HG03520 (cell line): ENCODE measurements around the gene SHISAL1.
A peak's percentile ranks its signal among the peaks of the same experiment; 100 is the strongest.
"Not testable (repeated sequence)": the region's sequence is repeated elsewhere in the genome, so short reads cannot be mapped to it uniquely, and the experiment has no call there.

Experiments
- ATAC-seq: cut with Tn5 transposase; IDR thresholded peaks from one replicate; pipeline ENCODE4 v1.9.1; 2021; ENCODE audit warnings: mild to moderate bottlenecking, moderate library complexity; ENCODE audit not compliant: unreplicated experiment

Gene SHISAL1

DNA sequence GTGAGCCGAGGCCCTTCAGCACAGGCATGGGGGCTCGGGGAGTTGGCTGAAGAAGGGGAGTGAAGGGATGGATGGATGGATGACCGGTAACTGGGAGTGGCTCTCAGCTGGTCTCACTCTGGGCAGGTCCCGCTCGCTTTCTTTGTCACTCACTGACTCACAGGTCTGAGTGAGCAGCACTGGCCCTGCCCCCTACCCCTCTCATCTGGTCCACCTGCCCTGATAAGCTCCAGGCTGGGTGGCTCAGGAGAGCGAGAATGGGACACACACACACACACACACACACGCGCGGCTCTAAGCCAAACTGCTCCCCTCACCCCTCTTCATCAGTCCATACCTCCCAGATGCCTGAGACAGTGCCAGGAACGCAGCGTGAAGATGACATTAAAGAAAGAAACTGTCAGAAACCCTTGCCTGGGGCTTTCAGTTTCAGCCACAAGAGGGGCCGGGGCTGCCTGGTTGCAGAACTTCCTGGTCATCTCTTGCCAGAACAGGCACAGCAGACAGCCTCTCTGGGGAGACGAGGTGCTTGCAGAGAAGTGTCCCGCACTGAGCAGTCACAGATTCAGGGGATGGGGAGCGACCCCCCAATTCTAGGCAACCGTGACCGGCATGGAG lies 16.5 kb upstream of the SHISAL1 start:
- peak; percentile 71 for ATAC-seq

DNA sequence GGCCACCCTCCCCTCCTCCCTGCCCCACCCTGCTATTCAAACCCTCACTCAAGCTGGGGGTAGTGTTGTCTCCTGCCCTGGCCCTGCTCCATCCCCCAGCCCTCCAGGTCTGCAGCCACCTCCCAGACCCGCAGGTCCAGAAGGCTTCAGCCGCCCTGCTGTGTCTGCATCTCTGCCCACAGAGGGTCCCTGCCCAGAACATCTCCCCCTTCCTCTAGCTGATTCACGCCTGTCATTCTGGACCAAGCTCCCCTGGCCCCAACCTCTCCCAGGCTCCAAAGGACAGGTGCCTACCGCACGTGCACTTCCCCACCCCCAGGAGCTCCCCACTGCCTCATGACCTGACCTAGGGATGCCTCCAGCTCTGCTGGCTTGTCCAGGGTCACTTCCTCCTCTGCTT lies 16.0 kb upstream of the SHISAL1 start:
- ATAC-seq, result no peak

DNA sequence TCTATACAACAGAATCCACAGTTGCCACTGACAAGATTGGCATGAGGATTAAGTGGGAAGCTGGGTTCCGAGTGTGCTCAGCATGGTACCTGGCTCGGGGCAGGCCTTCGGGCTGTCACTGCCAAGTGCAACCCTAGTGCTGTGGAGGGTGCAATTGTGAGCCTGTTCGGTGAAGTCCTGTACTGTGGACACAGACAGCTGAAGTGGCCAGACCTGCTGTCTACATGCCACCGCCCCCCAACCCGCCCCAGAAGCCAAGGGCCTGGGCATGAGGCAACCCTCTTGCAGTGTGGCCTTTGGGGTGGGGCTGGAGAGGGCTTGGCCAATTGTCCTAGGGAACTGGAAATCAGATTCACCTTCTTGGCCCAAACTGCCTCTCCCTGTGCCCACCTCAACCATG lies 15.6 kb upstream of the SHISAL1 start:
- ATAC-seq, result no peak

DNA sequence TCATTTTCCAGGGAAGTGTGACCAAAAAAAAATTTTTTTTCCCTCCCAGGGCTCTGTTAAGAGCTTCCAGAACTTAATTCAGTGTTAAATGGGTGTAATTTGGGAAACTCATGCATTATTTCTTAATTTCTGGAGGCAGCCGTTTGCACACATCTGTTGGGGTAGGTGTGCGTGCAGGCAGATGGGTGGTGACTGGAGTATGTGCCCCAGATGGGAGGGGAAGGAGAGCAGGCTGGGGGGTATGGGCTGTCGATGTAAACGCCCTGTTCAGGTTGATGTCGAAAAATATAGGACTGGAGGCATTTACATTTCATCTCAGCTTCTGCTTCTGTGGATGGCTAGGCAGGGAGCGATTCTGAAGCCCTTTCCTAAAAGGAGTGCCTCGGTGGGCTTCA lies 13.7 kb upstream of the SHISAL1 start:
- no peak for ATAC-seq

DNA sequence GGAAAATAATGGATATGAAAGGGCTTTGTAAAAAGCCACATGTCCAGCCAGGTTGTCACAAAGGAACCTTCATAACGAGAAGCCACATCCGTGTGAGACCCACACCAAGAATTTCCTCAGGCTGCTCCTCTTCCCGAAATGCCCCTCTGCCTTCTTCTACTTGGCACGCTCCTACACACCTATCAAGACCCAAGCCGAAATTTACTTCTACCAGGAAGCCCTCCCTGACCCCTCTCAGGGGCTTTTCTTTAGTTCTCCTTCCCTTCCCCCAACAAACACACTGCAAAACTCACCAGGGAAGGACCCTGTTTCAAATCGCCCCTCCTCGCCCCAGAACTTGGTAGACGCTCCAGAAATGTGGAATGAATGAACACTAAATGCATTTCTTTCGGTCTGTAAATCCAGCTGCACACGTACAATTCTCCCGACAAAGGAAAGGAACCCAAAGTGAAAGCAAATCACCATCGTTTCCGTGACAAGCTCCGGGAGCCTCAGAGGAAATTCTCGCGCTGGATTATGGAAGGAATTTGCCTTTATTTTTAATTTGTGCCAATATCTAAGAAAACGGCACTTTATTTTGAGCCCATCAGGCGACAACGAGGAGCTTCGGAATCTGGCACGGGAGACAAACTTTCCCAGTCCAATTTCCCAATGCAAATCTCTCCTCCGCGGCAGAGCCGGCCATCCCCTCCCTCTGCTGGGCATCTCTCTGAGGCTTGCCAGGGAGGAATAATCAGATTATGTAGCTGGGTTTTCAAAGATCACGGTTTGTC lies 13.2 kb upstream of the SHISAL1 start:
- no peak for ATAC-seq

DNA sequence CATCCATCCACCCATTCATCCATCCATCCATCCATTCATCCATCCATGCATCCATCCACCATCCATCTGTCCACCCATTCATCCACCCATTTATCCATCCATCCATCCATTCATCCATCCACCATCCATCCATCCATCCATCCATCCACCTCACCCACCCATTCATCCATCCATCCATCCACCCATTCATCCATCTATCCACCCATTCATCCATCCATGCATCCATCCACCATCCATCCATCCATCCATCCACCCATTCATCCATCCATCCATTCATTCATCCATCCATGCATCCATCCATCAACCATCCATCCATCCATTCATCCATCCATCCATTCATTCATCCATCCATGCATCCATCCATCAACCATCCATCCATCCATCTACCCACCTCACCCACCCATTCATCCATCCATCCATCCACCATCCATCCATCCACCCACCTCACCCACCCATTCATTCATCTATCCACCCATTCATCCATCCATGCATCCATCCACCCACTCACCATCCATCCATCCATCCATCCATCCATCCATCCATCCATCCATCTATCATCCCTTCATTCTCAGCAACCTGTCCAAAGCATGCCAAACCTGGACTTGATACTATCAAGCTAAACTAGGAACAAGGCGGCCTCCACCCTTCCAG lies 10.5 kb upstream of the SHISAL1 start:
- not testable (repeated sequence) for ATAC-seq

DNA sequence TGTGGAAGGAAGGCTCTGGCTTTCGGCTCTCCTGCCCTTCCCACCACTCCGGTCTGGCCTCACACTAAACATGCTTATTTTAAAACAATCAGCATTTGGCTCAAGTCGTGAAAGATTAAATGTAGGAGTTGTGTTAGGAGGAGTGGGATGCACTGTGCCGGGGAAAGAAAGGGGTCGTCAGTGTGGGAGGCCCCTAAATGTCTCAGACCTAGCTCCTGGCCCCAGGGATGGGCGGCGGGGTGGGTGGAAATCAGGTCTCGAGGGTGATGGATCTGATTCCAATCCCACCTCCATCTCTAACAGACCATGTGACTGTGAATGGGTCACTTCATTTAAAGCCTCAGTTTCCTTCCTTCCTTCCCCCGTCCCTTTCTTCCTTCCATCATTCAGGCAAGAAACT lies 6.9 kb upstream of the SHISAL1 start:
- ATAC-seq, result no peak

DNA sequence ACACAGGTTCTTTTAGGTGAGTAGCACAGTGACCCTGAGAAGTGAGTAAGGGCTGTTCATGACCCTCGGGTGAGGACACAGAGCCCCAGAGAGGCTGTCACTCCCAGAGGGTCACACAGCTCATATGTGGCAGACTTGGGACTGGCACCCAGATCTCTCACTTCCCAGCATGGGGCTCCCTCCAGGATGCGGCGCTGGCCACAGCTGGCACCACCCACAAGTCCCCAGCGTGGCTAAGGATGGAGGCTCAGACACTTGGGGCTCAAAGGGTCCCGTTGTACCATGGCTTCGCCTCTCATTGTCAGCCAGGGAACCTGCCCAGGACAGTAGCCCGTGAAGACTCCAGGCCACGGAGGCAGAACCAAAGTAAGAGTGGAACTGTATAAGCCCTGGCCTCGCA lies 6.0 kb upstream of the SHISAL1 start:
- ATAC-seq, result no peak

DNA sequence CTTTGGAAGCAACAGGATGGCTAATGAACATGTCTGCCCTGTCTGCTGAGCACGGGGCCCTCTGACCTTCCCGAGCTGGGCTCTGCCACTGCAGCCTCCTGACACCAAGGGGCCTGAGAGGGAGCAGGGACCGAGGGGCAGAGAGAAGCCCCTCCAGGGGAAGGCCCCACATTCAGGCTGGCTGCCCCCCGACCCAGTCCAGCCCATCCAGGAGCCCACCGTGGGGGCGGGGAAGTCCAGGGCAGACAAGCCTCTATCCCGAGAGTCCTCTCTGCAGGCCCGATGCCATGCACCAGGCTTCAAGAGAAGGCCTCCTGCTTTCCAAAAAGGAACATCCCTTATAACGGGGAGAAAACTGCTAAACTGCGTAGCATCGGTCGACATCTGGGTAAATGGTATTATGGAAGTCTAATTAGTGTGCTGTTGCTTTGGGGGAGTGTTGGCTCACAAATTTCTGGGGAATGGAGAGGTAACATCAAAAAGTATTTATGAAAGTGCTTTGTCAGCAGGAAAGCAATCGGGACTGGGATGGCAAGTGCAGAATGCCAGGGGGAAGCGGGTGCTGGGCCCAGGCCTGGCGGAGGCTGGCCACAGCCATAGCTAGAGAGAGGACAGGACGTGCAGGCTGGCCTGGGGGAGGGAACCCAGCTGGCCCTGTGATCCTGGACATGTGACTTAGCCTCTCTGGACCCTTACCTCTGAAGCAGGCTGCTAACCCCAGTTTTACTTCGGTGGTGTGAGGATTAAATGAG lies 5.3 kb upstream of the SHISAL1 start:
- ATAC-seq, result no peak

DNA sequence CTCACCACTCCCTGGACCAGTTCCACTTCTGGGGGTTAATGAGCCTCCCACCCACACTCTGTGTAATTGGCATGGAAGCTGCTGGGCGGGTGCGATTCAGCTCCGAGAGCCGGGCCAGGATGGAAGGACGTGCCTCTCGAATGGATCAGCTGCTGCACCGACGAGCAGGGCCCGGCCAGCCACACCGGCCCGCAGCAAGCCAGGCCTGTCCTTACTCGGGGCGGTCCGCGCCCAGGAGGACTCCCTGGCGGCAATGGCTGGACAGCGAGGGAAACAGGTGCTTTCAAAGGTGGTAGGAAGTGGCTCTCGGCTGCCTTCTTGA lies 4.3 kb upstream of the SHISAL1 start:
- no peak for ATAC-seq

DNA sequence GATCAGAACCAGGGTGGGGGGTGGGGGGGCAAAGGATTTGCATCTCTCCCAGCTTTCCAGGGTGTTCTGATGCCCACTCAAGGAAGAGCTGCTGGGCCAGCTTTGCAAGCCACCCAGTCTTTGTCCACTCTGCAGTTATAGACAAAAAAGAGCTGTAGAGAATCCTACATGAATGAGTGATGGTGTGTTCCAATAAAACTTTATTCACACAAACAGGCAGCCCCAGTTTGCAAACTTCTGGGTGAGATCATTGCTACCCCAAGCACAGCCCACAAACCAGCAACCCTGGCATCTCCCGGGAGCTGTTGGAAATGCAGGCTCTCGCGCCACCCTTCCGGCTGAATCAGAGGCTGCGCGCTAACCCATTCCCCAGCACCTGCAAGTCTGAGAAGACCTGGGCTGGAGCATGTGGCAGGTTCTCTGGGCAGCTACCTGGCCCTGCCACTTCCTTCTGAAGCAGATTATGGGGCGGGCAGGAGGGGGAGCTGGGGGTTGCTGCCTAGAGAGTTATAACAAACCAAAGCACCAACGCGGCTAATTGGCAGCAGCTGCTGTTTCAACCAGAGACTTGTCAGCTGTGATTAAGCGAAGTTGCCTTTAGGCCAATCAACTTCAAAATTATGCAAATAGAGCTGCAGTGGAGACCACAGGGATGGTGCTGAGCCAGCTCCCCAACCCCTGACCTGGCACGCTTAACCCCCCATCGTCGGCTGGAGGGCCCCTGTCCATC lies 3.8 kb upstream of the SHISAL1 start:
- no peak for ATAC-seq

DNA sequence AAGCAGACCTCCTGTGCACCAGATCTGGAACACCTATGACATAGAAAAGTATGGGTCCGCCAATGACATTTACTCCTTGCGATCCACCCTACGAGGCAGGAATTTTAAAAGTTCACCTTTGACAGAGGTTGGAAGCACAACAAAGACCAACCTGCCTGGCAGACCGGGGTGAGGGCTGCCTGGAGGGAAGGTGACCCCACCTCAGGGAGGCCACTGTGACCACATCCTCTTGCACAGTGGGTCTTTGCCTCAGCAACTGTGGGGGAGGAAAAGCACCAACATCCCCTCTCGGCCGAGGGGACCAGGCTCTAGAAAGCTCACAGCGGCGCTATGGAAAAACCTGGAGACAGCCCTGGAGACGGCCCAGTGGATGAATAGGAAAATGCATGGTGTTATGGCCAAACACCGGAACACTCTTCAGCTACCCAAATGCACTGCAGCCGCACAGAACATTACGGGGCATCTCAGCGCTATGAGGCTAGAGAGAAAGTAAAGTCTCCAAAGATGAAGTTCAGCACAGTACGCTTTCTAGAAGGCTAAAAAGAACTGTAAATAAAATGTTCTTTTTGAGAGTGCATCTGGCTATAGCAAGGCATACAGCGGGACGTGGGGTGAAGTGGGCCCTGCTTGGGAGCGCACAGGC lies 1.8 kb upstream of the SHISAL1 start:
- no peak for ATAC-seq

DNA sequence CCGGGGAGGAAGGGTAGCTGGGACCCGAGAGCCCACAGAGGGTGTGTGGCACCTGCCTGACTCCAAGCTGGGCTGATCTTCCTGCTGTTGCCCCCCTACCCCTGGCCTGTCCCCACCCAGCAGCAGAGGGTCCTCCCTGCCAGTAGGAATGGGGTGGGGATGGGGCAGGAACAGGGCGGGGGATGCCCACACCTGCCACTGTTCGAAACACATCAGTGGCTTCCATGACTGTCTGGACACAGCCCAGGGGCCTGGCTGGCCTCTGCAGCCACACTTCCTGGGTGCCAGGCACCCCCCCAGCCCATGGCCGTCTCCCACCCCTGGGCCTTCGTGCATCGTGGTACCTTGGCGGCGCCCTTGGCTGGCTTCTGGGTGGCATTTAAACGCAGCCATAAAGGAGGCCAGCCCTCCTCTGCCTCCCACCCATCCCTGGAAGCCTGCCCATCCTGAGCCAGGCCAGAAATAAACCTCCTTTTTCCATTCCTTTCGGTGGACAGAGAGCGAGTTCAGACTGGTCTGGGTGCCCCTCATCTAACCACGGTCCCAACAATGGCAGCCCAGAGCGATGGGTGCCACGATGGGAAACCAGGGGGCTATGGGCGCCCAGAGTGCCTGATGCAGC lies 745 bp upstream of the SHISAL1 start:
- no peak for ATAC-seq

DNA sequence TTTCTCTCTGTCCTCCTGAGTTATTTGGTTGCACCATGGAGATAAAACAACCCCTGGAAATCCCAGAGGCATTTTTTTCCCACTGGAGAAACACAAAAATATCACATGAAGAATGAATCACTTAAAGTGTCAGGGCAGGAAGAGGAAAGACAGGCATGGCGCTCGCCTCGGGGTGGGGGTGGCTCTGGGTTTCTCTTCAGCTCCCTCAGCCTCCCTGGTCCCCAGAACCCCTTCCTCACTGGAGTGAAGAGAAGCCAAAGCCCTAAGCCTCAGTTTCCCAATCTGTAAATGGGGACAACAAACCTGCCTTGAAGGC lies 938 bp downstream of the SHISAL1 start:
- no peak for ATAC-seq

DNA sequence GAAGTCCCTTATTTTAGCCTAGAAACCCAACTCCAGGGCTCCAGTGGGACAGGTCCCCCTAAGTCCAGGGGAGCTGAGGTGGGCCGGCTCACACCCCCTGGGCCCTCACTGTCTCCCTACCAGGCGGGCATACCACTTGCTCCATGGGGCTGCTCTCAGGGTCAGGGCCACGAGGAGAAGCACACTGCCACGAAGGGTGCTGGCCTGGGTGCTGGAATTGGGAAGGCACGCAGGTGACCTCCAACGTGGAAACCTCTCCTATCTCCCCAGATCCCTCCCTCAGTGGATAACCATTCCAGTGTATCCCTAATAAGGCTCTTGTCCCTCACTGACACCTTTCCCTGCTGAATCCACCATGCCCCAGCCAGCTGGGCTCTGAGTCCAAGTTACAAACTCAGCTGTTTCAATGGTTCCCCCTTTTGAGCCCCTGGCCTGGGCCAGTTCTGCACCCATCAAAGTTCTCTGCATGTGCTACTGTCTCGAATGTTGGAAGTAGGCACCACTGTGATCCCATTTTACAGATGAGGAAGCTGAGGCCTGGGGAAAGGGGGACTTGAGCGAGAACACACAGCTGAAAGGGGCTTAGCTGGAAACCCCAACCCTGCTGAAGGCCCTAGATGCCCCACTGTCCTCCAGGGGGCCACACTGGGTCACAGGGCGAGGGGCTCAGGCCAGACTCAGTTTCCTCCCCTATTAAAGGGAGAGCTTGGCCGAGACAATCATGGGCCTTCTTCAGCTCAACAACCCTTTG lies 1.5 kb downstream of the SHISAL1 start:
- ATAC-seq, result no peak

DNA sequence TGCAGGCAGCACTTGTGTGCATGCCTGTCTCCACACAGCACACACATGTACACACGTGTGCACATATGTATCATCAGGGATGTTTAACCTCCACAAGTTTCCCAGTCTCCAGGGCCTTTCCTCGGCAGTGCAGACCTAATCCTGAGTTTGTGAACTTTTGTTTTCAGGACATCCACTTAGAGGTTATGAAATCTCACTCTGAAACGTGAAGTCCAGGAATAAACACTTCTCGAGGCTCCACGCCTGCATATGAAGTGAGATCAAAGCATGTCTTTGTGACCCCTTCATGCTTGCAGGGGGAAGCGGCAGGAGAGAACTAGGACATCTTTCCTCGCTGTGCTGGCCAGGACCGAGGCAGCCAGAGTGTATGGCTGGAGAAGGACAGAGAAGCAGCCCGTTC lies 3.1 kb downstream of the SHISAL1 start:
- no peak for ATAC-seq

DNA sequence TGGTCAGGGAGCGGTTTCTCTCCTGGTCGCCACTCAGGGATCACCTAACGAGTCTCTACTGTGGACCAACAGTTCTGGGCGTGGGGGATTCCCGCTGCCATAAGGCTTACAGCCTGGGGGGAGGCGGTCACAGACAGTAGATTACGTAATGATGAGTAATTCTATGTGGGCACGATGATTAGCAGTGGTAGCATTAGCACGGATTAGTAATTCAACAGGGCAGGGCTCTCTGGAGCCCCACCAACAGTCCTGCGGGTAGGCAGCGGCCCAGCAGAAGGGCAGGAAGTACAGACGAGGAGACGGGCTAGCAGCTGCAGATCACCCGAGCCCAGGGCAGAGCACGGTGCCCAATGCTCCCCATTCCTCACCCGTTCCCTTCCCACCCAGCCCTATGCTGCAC lies 3.6 kb downstream of the SHISAL1 start:
- ATAC-seq, result no peak

DNA sequence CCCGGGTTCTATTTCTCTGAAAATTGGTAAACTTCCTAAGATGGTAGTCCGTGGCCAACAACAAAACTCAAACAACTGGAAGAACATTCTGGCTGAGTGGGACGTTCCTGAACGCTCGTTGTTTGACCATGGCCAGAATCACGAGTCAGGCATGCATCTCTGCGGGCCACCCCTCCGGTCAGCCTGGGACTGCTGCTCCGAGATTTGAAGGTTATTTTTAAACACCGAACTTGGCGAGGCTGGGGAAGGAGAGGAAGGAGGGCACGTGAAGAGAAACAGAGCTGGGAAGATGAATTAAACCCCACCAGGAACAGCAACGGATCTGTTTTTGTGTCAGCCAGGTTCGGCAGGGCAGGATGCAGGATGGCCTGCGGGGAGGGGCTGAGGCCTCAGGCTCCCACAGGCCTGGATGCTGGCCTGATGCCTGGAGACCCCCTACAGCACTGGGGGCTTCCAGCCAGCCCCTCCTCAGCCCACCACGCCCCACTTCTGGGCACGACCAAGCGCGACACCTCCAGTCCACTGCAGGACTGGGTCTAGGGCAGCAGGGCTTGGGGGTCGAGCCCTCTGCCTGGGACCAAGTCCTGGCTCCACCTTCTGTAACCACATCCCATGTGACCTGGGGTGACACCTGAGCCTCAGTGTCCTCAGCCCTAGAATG lies 5.1 kb downstream of the SHISAL1 start:
- no peak for ATAC-seq

DNA sequence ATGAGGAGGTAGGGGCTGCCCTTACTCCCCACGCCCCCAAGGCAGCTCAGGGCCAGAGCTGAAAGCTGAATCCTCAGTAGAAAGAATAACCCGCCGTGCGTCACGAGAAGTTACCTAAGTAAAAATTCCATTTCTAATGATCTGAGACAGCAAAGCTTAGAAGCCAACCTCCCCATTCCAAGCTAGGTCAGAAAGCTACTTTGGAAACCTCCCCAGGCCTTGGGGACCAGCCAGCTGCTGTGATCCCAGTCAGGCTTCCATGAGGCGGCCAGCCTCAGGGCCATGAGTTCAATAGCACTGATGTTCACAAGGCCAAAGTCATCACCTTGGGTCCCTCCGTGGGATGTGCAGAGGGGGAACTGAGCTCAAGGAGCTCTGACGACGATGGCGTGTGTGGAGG lies 6.9 kb downstream of the SHISAL1 start:
- no peak for ATAC-seq
